Measurements from ENCODE around the gene FBXL3.

Gene FBXL3

GRCh38 chr13:77026861-77027621 lies at the start of gene FBXL3:
Gene FBXL3, minus strand, starts transcription at chr13:77027159. Its CDS starts 5,299 bp downstream, at chr13:77021860.
- peak; percentile 61 for DNase-seq (ENCODE audit: low spot score)

DNA sequence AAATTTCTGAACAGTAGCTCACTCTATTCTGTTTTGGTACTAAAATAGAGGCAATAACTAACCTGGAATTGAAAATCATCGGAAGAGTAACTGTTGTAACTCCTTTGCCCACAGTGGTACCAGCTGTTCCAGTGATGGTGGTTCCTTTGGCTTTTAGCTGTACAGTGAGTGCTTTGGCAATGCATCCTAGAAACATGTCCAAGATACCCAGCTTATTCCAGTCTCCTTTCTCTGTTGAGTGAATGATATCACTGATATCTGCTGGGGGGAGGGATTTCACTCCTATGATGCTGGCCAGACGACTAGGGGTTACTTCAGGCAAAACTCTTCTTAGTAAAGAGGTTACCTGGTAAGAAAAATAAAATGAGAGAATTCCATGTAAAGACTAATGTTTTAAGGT lies 40.6 kb upstream of the FBXL3 start:
- DNase-seq (ENCODE audit: low spot score) = no peak

DNA sequence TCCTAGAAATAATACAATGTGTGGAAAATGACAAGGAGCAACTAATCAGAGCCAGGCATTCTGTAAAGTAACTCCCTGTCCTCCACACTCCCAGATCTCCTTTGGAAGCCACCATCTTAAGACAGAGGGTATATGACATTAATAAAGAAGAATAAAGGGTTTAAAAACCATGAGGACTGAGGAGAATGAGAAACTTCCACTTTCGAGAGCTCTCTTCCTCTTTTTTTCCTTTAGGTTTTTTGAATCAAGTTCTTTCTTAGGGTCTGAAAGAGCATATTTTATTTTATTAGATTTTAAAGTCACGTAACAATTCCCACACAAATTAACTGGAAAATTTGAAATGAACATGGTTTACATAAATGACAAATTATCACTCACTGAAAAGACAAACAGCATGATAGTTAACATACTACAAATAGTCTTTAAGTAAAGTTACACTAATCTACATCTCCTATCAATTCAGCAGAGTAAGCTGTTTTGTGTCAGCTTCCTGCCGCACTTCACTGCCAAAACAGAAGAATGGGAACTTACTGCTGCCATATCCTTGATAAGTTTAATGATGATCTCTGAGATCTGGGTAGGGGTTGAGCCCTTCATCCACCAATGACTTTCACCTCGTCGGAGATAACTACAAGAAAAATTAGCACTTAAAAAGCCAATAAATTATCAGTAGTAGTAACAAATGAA lies 38.6 kb upstream of the FBXL3 start:
- DNase-seq (ENCODE audit: low spot score) = no peak

DNA sequence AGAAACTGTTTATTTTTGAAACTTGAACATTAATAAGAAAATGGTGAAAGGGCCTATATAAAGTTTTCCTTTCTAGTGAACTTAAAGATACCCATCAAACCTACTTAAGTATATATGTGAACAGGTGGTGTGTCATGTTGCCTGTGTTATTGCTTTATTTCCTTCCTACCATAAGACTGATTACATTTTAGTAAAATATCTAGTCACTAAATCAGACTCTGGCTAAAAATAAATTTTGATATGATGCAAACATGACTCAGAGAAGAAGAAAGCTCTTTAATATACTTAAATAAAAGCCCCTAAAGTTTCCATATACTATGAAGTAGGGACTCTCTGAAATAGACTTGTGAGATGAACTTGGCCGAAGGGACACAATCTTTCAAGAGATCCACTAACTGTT lies 35.1 kb upstream of the FBXL3 start:
- DNase-seq (ENCODE audit: low spot score) = no peak

DNA sequence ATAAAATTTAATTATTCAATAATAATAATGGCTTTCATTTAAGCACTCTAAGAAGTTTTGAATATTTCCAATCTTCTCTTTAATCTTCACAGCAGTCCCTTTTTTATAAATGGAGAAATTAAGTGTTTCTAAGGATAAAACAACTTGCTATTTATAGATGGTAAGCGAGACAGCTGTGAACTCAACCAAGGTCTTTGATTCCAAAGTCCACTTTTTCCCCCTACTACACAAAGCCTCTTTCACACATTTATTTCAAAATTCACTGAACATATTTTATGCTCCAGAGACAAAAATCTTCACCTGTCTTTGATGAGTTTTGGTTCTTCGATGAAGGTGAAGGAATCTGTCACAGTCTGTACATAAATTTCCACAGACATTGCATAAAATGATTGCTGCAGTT lies 34.4 kb upstream of the FBXL3 start:
- DNase-seq (ENCODE audit: low spot score) = no peak

GRCh38 chr13:77056886-77057285 lies 29.9 kb upstream of the FBXL3 start:
- DNase-seq (ENCODE audit: low spot score) = no peak

GRCh38 chr13:77056382-77056781 lies 29.4 kb upstream of the FBXL3 start:
- no peak for DNase-seq (ENCODE audit: low spot score)

GRCh38 chr13:77055158-77055557 lies 28.2 kb upstream of the FBXL3 start:
- DNase-seq (ENCODE audit: low spot score) = no peak

DNA sequence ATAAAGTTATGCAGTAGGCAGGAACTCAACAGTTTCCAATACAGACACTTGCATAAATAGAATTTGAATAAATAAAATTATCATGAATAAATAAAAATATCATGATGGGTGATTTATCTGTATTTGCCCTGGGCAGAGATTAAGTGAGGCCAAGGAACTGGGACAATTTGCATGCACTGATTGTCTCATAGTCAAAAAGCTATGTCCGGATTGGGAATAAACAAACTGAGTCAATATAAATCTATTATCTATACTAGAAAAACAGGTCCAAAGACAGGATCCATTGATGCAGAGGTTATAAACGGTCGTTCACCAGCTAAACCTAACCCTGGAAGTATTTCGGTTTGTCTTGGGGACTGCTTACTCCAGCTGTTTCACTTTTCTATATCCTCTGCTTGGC lies 26.2 kb upstream of the FBXL3 start:
- no peak for DNase-seq (ENCODE audit: low spot score)

DNA sequence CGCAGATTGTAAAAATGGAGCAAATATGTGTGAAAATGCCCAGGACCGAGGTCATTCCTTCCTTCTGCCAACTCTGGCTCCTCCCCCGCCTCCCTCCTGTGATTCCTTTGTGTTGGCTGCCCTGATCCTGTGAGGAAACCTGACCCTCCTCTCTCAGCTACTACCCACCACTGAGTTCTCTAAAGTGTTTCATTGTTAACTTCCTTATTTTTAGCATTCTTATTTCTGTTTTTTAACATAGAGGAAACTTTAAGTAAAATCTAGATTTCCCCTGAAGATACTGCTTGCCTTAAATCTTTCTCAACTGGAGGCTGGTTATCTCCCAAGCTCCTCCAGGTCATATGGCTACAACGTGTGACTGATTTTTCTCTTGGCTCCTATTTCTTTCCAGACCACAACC lies 21.7 kb upstream of the FBXL3 start:
- DNase-seq (ENCODE audit: low spot score) = no peak

DNA sequence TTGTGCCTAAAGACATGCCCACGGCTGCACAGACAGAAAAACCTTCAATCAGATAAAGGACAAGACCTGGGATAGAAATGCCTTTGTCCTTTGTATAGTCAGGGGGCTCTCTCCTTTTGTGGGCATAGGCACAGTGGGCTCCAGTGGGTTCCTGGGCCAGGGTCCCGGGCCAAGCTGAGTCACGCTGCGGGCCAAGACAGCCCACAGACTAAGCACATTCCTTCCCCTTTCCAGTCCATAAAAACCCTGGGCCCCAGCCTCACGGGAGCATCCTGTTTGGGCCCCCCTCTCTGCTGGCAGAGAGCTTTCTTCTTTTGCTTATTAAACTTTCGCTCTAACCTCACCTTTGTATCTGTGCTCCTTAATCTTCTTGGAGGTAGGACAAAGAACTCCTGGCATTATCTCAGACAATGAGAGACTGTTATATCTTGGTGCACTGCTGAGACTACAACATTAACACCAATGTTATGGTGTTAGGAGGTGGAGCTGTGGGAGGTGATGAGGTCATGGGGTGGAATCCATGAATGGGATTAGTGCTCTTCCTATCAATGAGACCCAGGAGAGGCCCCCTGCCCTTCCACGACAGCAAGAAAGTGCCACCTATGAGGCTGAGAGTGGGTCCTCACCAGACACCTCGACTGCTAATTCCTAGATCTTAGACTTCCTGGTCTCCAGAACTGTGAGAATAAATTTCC lies 20.8 kb upstream of the FBXL3 start:
- DNase-seq (ENCODE audit: low spot score) = no peak

DNA sequence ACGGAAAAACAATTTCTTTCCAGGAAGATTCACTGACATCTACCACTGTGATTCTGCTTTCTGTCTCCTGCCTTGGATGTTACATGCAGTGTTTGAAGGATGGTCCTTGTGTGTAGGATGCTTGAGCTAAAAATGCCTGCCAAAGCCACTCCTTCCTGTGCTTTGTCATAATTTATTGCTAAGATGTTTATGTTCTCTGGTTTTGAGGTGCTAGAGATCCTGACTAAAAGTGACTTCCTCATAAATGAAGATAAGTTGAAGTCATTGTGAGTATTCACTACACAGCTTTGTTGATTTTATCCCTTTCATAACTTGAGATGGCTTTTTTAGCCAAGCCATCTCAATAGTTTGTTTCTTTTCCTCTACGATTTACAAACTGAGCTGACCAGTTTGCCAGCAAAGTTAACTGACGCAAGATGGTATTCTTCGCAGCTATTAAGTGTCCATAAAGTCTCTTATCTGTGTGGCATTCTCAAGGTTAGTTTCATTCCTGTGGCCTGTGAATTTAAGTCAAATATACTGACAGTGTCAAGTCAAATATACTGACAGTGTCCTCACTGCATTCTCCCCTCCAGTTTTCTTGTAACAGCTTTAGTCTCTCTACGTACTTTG lies 15.7 kb upstream of the FBXL3 start:
- no peak for DNase-seq (ENCODE audit: low spot score)

- DNase-seq (ENCODE audit: low spot score) = no peak
Measured at GRCh38 chr13:77040835-77041234, 13.9 kb upstream of the FBXL3 start.

DNA sequence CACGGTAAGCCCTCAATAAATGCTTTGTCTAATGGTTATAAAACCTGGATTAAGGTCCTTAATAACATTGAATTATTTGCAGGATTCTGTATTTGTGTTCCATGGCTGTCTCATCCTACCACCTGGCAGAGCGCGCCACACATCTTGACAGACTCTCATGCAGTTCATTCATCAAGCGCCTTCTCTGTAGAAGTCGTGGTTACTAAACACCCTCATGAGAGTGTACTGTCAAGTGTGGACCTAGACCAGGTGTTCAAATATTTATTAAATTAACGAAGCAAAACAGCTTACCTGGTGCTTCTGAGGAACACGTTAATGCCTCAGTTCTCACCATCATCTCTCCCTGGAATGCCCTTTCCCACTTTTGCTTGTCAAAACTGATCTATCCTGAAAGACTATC lies 13.1 kb upstream of the FBXL3 start:
- DNase-seq (ENCODE audit: low spot score) = no peak

DNA sequence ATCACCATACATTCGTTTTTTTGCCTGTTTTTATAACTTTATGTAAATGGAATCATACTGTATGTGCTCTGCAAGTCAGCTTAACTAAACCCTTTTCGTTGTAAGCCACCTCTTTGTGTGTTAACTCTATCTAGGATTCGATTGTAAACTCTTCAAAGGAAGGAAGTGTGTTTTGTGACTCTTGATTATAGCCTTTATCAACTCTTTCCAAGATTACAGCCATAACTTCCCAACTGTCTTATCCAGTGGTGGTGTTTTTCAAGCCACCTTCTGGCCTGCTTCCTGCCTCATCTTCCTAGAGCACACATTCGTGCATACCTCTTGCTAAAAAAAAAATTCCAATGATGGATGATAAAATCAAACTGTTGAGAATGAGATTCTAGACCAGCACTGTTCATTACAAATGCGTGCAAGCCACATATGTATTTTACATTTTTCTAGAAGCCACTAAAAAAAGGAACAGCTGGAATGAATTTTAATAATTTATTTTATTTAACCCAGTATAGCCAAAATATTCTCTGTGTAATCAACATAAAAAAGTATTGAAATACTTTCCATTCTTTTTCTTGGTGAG lies 12.0 kb upstream of the FBXL3 start:
- DNase-seq (ENCODE audit: low spot score) = no peak

DNA sequence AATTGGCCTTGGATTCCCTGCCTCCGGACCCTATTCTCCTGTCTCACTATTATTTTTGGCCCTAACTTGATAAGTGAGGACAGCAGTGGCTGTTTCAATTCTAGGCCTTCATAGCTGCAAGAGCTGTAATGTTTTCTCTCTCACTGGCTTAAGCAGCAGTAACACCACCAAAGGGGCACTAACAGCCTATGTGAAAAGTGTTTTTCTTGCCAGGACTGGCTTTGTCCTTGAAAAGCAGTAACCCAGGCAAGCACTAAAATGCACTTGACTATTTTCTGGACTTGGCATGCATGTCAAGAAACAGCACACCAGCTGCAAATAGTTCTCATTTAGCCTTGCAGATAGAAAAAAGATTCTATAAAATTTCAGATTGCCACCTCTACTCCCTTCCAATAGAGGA lies 9.3 kb upstream of the FBXL3 start:
- DNase-seq (ENCODE audit: low spot score) = no peak

GRCh38 chr13:77034881-77035280 lies 7.9 kb upstream of the FBXL3 start:
- DNase-seq (ENCODE audit: low spot score) = no peak

GRCh38 chr13:77033717-77034302 lies 6.9 kb upstream of the FBXL3 start:
- DNase-seq (ENCODE audit: low spot score) = no peak

DNA sequence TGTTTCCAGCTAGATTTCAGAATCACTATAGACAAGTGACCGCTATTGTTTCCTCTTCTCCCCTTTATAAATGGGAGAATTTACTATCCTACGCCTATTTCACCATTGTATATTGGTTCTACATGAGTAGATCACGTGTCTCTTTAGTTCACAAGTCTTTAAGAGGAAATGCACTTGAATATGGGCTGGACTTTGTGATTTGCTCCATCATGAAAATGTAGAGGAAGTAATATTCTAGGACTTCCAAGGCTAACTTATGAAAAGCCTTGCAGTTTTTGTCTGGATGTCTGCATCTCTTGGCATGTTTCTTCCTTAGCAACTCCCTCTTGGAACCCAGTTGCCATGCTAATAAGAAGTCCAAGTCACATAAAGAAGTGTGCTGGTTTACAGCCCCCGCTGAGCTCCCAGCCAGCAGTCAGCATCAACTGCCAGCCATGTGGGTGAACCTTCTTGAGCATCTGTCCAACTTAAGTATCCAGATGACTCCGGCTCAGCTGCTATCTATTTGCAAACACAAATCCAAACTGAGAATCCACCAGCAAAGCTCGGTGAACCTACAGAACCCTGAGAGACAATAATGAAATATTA lies 4.8 kb upstream of the FBXL3 start:
- no peak for DNase-seq (ENCODE audit: low spot score)

DNA sequence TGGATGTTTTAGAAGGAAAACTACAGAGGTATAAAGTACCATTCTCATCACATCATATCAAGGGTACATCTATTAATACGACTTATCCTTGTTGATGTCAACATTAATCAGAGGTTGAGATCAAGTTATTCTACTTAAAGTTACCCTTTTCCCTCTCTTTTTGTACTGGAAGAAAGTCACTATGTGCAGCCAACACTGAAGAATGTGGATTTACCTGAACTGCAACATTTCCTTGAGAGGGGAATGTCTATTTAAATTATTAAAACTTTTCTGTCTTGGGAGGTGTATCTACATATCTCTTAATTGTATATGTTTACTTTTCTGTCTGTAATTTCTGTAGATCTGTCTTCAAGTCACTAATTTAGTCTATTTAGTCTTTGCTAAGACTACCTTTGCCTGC lies 2.5 kb upstream of the FBXL3 start:
- DNase-seq (ENCODE audit: low spot score) = no peak

GRCh38 chr13:77028202-77028601 lies 1.2 kb upstream of the FBXL3 start:
- DNase-seq (ENCODE audit: low spot score) = no peak
